Measurements from ENCODE around the gene AGPAT3. TPM values are rescaled to one million over a fixed set of nuclear protein-coding genes. Genes with fewer than 3 reads are reported as not detected.

AGPAT3 gene
- total RNA-seq, 1 experiment from 2014 or later = 58.3 TPM

GRCh38 chr21:43967981-43968380, 103.0 kb downstream of the AGPAT3 start:
- ChIA-PET CTCF (no interaction called here), POLR2A (no interaction called here)
- Mint-ChIP-seq H3K27ac (ENCODE audit: low read depth, unreplicated experiment) (no peak overlapping the region), H3K9me3 (ENCODE audit: unreplicated experiment) (no peaks in the 10 kb centered on the region), H3K4me3 (ENCODE audit: unreplicated experiment) (no peak overlapping the region), H3K36me3 (ENCODE audit: insufficient read depth, unreplicated experiment) (peaks cover 53% of the 10 kb centered on the region), H3K4me1 (ENCODE audit: insufficient read depth, unreplicated experiment) (no peaks in the 10 kb centered on the region), H3K27me3 (ENCODE audit: insufficient read depth, unreplicated experiment) (no peaks in the 10 kb centered on the region)
- DNase-seq (ENCODE audit: unreplicated experiment) = no peak
- intact Hi-C loops (cut with micrococcal nuclease) = no loop called here
- no TSS peak for BruUV-seq (replicated peaks)
- TF ChIP-seq CTCF (IDR thresholded peaks at IDR 0.05; ENCODE audit: unreplicated experiment) = no peak

GRCh38 chr21:43968410-43969114, 103.5 kb downstream of the AGPAT3 start:
- Mint-ChIP-seq H3K27me3 (ENCODE audit: insufficient read depth, unreplicated experiment) (no peaks in the 10 kb centered on the region), H3K9me3 (ENCODE audit: unreplicated experiment) (no peaks in the 10 kb centered on the region), H3K4me1 (ENCODE audit: insufficient read depth, unreplicated experiment) (no peaks in the 10 kb centered on the region), H3K4me3 (ENCODE audit: unreplicated experiment) (no peak overlapping the region), H3K36me3 (ENCODE audit: insufficient read depth, unreplicated experiment) (peaks cover 47% of the 10 kb centered on the region), H3K27ac (ENCODE audit: low read depth, unreplicated experiment) (no peak overlapping the region)
- ChIA-PET CTCF (no interaction called here), POLR2A (interaction anchor here (0.6 kb wide), 1 partner anchor 755 kb away, joined by 3 read pairs; no protein-coding TSS in a partner anchor)
- BruUV-seq (replicated peaks) = no TSS peak
- no peak for DNase-seq (ENCODE audit: unreplicated experiment)
- no peak for TF ChIP-seq CTCF (IDR thresholded peaks at IDR 0.05; ENCODE audit: unreplicated experiment)
- intact Hi-C loops (cut with micrococcal nuclease) = no loop called here

GRCh38 chr21:43969115-43969444, 104.1 kb downstream of the AGPAT3 start:
- no peak for DNase-seq (ENCODE audit: unreplicated experiment)
- no peaks in the 10 kb centered on the region for H3K27me3 Mint-ChIP-seq (ENCODE audit: insufficient read depth, unreplicated experiment)

GRCh38 chr21:43970551-43970950, 105.5 kb downstream of the AGPAT3 start:
- CTCF ChIA-PET = no interaction called here
- BruUV-seq (replicated peaks) = no TSS peak
- TF ChIP-seq CTCF (IDR thresholded peaks at IDR 0.05; ENCODE audit: unreplicated experiment) = no peak
- no peaks in the 10 kb centered on the region for H3K27me3 Mint-ChIP-seq (ENCODE audit: insufficient read depth, unreplicated experiment)
- no peak overlapping the region for H3K4me3 Mint-ChIP-seq (ENCODE audit: unreplicated experiment)
- POLR2A ChIA-PET = no interaction called here
- intact Hi-C loops (cut with micrococcal nuclease) = no loop called here
- no peaks in the 10 kb centered on the region for H3K4me1 Mint-ChIP-seq (ENCODE audit: insufficient read depth, unreplicated experiment)
- H3K36me3 Mint-ChIP-seq (ENCODE audit: insufficient read depth, unreplicated experiment) = peaks cover 43% of the 10 kb centered on the region
- no peak for DNase-seq (ENCODE audit: unreplicated experiment)
- H3K27ac Mint-ChIP-seq (ENCODE audit: low read depth, unreplicated experiment) = no peak overlapping the region
- H3K9me3 Mint-ChIP-seq (ENCODE audit: unreplicated experiment) = no peaks in the 10 kb centered on the region

More at GRCh38 chr21:43969115-43969444, 104.1 kb downstream of the AGPAT3 start:
- Mint-ChIP-seq H3K9me3 (ENCODE audit: unreplicated experiment) (no peaks in the 10 kb centered on the region), H3K36me3 (ENCODE audit: insufficient read depth, unreplicated experiment) (peaks cover 43% of the 10 kb centered on the region), H3K27ac (ENCODE audit: low read depth, unreplicated experiment) (no peak overlapping the region), H3K4me3 (ENCODE audit: unreplicated experiment) (no peak overlapping the region), H3K4me1 (ENCODE audit: insufficient read depth, unreplicated experiment) (no peaks in the 10 kb centered on the region)
- CTCF ChIA-PET = no interaction called here
- intact Hi-C loops (cut with micrococcal nuclease) = no loop called here
- BruUV-seq (replicated peaks) = no TSS peak
- TF ChIP-seq CTCF (IDR thresholded peaks at IDR 0.05; ENCODE audit: unreplicated experiment) = no peak
- POLR2A ChIA-PET = interaction anchor here (0.6 kb wide), 1 partner anchor 754 kb away, joined by 3 read pairs; no protein-coding TSS in a partner anchor

Measured in MCF 10A (cell line).